ENCODE data around the gene CXADR. TPM values are rescaled to one million over a fixed set of nuclear protein-coding genes. Genes with fewer than 3 reads are reported as not detected.
"Not testable (repeated sequence)": the region's sequence is repeated elsewhere in the genome, so short reads cannot be mapped to it uniquely, and the experiment has no call there.

The CXADR gene
- 10 to 100 TPM; 13.8 to 22.5 (median 19.9) TPM for total RNA-seq
- polyA plus RNA-seq: 7.3 TPM
- long read RNA-seq, donor 1, full-length matches to known transcripts: 103 of 114 reads
- long read RNA-seq, donor 1, partial matches to known transcripts: 6 of 114 reads
- long read RNA-seq, donor 1, other reads (novel, unspliced or antisense): 5 of 114 reads
- long read RNA-seq, donor 2, full-length matches to known transcripts: 25 of 33 reads
- long read RNA-seq, donor 2, partial matches to known transcripts: 6 of 33 reads
- long read RNA-seq, donor 2, other reads (novel, unspliced or antisense): 2 of 33 reads
- long read RNA-seq, donor 3, full-length matches to known transcripts: 132 of 144 reads
- long read RNA-seq, donor 3, partial matches to known transcripts: 7 of 144 reads
- long read RNA-seq, donor 3, other reads (novel, unspliced or antisense): 5 of 144 reads
- long read RNA-seq, donor 4, full-length matches to known transcripts: 36 of 44 reads
- long read RNA-seq, donor 4, partial matches to known transcripts: 5 of 44 reads
- long read RNA-seq, donor 4, other reads (novel, unspliced or antisense): 3 of 44 reads

DNA sequence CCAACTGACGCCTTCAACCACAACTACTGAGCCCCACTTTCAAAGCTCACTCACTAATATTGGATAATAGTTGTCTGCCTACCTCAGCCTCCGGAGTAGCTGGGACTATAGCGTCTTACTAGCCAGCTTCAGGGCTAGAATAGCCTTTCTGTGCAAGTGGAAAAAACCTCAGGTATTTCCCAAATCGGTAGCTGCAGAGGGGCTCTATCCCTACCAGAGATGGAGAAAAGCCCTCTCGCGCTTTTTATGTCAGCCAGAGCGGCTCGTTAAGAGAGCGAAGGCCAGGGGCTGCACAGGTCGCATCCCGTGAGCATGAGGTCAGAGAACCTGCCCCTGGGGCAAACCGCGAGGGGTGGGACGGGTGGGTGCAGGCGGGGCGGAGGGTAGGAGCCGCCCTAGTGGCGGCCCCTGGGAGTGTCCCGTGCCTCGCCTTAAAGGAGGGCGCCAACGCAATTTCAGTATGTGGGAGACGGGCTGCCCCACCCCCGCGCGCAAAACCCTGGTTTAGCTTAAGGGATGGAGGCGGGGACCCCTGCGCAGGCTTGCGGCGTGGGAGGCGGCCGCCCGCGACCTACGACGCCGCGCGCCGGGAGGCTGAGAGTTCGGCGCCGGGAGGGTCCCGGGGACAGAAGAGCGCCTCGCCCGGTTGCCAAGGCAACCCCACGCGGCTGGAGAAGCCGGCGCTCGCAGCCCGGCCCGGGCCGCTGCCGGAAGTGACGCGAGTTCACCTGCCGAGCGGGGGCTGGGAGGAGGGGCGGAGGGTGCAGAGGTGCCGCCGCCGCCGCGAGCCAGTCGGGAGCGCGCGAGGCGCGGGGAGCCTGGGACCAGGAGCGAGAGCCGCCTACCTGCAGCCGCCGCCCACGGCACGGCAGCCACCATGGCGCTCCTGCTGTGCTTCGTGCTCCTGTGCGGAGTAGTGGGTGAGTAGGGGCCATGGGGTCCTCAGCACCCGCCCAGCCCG lies at the start of gene CXADR:
Gene CXADR, plus strand, starts transcription at position 791 of the 961 bp plus-strand sequence. Its CDS starts 87 bp downstream, at position 878.
- Histone ChIP-seq H3K27ac (ENCODE audit: low read length) (peak within 1 kb of the TSS; percentile 89), H3K4me1 (ENCODE audit: control insufficient read depth, insufficient read depth, low read length) (no peaks in the 10 kb centered on the region), H3K27me3 (ENCODE audit: control insufficient read depth, insufficient read depth) (no peaks in the 10 kb centered on the region), H3K4me3 (ENCODE audit: low read length) (peak within 1 kb of the TSS; percentile 93), H3K9me3 (ENCODE audit: control insufficient read depth, low read length) (no peaks in the 10 kb centered on the region)
- WGBS: under 1% methylated on average over 83 of the region's 83 CpGs
- intact Hi-C loops (cut with DNase I): loop anchor here in 1 of 4 donors (5.0 kb wide), 1 partner anchor 125 kb away; no protein-coding TSS in a partner anchor
- ATAC-seq: peak; percentile 92 to 94
- peak; percentile 61 to 88 (median 87) for DNase-seq

DNA sequence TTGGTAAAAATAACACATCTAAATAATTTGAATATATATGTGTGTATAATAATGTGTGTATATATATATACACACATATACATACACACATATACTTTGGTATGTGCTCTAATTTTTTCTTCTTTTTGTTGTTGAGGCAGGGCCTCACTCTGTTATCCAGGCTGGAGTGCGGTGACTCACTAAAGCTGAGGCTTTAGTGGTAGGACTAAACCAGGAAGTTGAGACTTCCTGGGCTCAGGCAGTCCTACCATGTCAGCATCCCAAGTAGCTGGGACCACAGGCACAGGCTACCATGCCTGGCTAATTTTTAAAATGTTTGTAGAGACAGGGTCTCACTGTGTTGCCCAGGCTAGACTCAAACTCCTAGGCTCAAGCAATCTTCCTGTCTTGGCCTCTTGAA lies 46.7 kb upstream of the CXADR start:
- DNase-seq: no peak
- 92% methylated on average over 1 of the region's 1 CpG for WGBS
- Histone ChIP-seq H3K4me3 (ENCODE audit: low read length) (no peak overlapping the region), H3K4me1 (ENCODE audit: control insufficient read depth, insufficient read depth, low read length) (no peaks in the 10 kb centered on the region), H3K27ac (ENCODE audit: low read length) (no peak overlapping the region), H3K27me3 (ENCODE audit: control insufficient read depth, insufficient read depth) (no peaks in the 10 kb centered on the region), H3K9me3 (ENCODE audit: control insufficient read depth, low read length) (no peaks in the 10 kb centered on the region)
- ATAC-seq: no peak
- intact Hi-C loops (cut with DNase I): no loop called here

DNA sequence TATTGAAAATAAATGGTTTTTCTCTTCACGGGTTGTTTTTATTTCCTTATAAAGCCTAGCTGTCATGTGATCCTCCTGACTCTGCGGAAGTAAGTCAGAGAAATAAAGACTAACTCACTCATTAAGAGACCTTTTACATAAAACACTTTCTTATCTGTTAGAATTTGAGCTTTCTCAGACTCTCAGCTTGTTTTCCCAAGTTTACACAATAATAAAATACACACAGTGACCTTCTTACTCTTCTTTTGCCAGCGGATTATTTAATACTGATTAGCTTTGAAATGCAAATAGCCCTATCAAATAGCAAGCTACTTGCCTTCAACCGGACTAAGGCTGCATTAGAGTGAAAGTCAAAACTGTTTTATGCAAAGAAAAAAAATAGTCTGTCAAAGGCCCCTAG lies 45.5 kb upstream of the CXADR start:
- Histone ChIP-seq H3K4me3 (ENCODE audit: low read length) (peak overlapping the region; percentile 43), H3K27ac (ENCODE audit: low read length) (no peak overlapping the region), H3K9me3 (ENCODE audit: control insufficient read depth, low read length) (no peaks in the 10 kb centered on the region), H3K27me3 (ENCODE audit: control insufficient read depth, insufficient read depth) (no peaks in the 10 kb centered on the region), H3K4me1 (ENCODE audit: control insufficient read depth, insufficient read depth, low read length) (no peaks in the 10 kb centered on the region)
- intact Hi-C loops (cut with DNase I): no loop called here
- WGBS: 18% methylated on average over 4 of the region's 4 CpGs
- ATAC-seq (peak in 1 of 2 donors; percentile 52), DNase-seq (no peak)

DNA sequence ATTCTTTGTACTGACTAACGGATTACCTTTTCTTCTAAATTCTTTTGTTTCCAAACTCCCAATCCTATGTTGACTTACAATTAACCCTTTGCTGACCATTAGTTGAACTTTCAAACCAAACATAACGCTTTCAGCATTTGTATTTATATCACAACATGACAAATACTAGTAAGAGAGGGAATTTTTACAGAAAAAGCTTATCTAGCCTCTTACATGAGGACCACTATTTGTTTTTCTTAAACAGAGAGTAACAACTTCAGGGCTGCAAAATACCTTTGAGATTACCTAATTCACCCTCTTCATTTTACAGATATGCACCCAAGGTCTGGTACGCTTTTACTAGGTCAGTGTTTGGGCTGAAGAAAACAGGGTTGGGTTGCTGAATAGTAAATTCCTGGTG lies 45.0 kb upstream of the CXADR start:
- no peak overlapping the region for H3K27ac ChIP-seq (ENCODE audit: low read length)

DNA sequence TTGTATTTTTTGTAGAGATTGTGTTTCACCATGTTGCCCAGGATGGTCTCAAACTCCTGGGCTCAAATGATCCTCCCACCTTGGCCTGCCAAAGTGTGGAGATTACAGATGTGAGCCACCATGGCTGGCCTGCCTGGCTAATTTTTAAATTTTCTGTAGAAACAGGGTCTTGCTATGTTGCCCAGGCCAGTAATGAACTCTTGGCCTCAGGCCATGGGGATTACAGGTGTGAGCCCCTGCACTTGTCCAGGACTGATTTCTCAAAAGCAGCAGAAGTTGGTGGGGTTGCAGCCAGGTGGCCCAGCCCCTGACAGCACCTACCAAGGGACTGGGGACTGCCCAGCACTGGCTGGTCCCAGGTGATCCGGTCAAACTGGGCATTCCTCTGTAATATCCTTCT lies 44.1 kb upstream of the CXADR start:
- no peak for ATAC-seq
- 98% methylated on average over 1 of the region's 1 CpG for WGBS
- DNase-seq: no peak
- Histone ChIP-seq H3K27me3 (ENCODE audit: control insufficient read depth, insufficient read depth) (no peaks in the 10 kb centered on the region), H3K27ac (ENCODE audit: low read length) (no peak overlapping the region), H3K4me1 (ENCODE audit: control insufficient read depth, insufficient read depth, low read length) (no peaks in the 10 kb centered on the region), H3K9me3 (ENCODE audit: control insufficient read depth, low read length) (no peaks in the 10 kb centered on the region), H3K4me3 (ENCODE audit: low read length) (no peak overlapping the region)
- intact Hi-C loops (cut with DNase I): no loop called here

More for the DNA sequence above, 45.0 kb upstream of the CXADR start:
- no peak for ATAC-seq
- Histone ChIP-seq H3K27me3 (ENCODE audit: control insufficient read depth, insufficient read depth) (no peaks in the 10 kb centered on the region), H3K9me3 (ENCODE audit: control insufficient read depth, low read length) (no peaks in the 10 kb centered on the region), H3K4me1 (ENCODE audit: control insufficient read depth, insufficient read depth, low read length) (no peaks in the 10 kb centered on the region), H3K4me3 (ENCODE audit: low read length) (peak overlapping the region; percentile 43)
- 24% methylated on average over 3 of the region's 3 CpGs for WGBS
- DNase-seq: no peak
- intact Hi-C loops (cut with DNase I): no loop called here

DNA sequence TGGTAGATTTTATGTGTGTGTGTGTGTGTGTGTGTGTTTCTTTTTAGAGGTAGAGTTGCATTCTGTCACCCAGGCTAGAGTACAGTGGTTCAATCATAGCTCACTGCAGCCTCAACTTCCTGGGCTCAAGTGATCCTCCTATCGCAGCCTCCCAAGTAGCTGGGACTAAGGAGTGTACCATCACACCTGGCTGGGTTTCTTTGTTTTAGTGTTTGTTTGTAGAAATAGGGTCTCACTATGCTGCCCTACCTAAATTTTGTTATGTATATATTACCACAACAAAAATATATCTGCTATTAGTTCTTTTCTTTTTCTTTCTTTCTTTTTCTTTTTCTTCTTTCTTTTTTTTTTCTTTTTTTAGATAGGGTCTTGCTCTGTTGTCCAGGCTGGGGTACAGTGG lies 43.1 kb upstream of the CXADR start:
- Histone ChIP-seq H3K9me3 (ENCODE audit: control insufficient read depth, low read length) (no peaks in the 10 kb centered on the region), H3K27me3 (ENCODE audit: control insufficient read depth, insufficient read depth) (no peaks in the 10 kb centered on the region), H3K4me3 (ENCODE audit: low read length) (no peak overlapping the region), H3K27ac (ENCODE audit: low read length) (no peak overlapping the region), H3K4me1 (ENCODE audit: control insufficient read depth, insufficient read depth, low read length) (no peaks in the 10 kb centered on the region)
- no peak for DNase-seq
- no peak for ATAC-seq
- intact Hi-C loops (cut with DNase I): no loop called here
- 98% methylated on average over 1 of the region's 1 CpG for WGBS

DNA sequence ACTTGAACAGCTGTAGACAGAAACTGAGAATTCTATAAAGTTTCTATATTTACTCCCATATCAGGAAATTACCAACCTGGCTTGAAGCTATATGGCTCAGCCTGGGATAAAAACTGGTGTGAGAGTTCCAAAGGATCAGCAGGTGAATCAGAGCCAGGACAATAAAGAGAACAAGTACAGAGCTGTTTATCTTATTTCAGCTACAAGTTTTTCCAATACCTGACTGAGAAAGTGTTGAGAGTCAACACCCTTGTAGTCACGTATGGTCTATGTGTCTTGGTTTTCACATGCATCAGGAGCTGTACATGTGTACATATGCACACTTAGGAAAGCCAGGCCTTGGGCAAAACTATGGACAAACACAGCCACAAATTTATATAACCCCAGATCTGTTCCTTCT lies 40.7 kb upstream of the CXADR start:
- ATAC-seq (no peak), DNase-seq (no peak)
- intact Hi-C loops (cut with DNase I): no loop called here
- H3K9me3 ChIP-seq (ENCODE audit: control insufficient read depth, low read length): no peaks in the 10 kb centered on the region
- no peaks in the 10 kb centered on the region for H3K27me3 ChIP-seq (ENCODE audit: control insufficient read depth, insufficient read depth)
- 71% methylated on average over 1 of the region's 1 CpG for WGBS
- no peak overlapping the region for H3K27ac ChIP-seq (ENCODE audit: low read length)
- no peaks in the 10 kb centered on the region for H3K4me1 ChIP-seq (ENCODE audit: control insufficient read depth, insufficient read depth, low read length)
- H3K4me3 ChIP-seq (ENCODE audit: low read length): no peak overlapping the region

DNA sequence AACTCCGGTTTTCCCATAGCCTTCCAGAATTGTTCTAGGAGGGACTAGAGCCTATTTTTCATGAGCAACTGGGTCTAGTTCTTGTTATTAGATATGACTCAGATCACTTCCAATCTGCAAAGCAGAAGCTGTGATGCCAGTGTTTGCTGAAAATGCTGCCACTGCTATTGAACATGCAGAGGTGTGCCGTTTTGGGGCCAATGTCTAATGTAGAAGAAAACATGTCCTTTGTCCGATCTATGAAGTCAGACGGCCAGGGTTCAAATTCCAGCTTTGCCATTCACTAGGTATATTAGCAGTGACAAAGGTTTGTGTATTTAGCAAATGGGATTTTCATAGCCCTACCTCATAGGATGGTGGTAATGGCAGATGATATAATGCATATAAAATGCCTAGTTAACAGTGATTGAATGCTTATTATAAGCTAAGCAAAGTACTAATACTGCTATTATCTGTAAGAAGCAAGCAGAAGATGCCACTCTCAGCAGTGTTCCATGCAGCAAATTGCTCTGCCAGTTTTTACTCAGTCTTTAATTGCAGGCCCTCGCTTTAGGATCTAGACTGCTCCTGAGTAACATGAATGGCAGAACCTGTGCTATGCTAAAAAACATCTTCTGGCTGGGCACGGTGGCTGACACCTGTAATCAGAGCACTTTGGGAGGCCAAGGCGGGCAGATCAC lies 40.1 kb upstream of the CXADR start:
- intact Hi-C loops (cut with DNase I): no loop called here
- Histone ChIP-seq H3K27ac (ENCODE audit: low read length) (no peak overlapping the region), H3K4me1 (ENCODE audit: control insufficient read depth, insufficient read depth, low read length) (no peaks in the 10 kb centered on the region), H3K4me3 (ENCODE audit: low read length) (no peak overlapping the region), H3K9me3 (ENCODE audit: control insufficient read depth, low read length) (no peaks in the 10 kb centered on the region), H3K27me3 (ENCODE audit: control insufficient read depth, insufficient read depth) (no peaks in the 10 kb centered on the region)
- 87% methylated on average over 7 of the region's 7 CpGs for WGBS
- no peak for ATAC-seq
- DNase-seq: no peak

DNA sequence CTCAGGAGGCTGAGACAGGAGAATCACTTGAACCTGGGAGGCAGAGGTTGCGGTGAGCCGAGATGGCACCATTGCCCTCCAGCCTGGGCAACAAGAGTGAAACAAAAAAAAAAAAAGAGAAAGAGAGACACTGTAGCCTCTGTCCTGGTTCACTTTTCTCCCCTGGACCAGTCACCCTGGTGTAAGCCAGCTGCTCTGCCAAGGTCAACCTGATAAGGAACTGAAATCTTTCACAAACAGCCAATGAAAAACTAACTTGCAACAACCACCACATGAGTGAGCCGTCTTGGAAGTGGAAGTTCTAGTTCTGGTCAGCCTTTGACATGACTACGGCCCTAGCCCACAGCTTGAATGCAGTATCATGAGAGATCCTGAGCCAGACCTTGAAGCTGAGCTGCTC lies 36.8 kb upstream of the CXADR start:
- Histone ChIP-seq H3K4me3 (ENCODE audit: low read length) (no peak overlapping the region), H3K4me1 (ENCODE audit: control insufficient read depth, insufficient read depth, low read length) (no peaks in the 10 kb centered on the region), H3K27ac (ENCODE audit: low read length) (no peak overlapping the region), H3K9me3 (ENCODE audit: control insufficient read depth, low read length) (no peaks in the 10 kb centered on the region), H3K27me3 (ENCODE audit: control insufficient read depth, insufficient read depth) (no peaks in the 10 kb centered on the region)
- WGBS: 67% methylated on average over 4 of the region's 4 CpGs
- intact Hi-C loops (cut with DNase I): no loop called here
- ATAC-seq (peak; percentile 21 to 60), DNase-seq (no peak)

DNA sequence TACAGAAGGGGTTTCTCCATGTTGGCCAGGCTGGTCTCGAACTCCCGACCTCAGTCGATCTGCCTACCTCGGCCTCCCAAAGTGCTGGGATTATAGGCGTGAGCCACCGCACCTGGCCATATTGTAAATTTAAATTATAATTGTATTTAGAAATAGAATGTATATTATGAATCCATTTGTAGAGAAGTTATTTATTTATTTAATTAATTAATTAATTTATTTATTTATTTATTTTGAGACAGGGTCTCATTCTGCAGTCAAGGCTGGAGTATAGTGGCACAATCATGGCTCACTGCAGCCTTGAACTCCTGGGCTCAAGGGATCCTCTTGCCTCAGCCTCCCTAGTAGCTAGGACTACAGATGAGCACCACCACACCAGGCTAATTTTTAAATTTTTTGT lies 34.7 kb upstream of the CXADR start:
- DNase-seq; H3K27ac ChIP-seq (ENCODE audit: low read length); H3K4me1 ChIP-seq (ENCODE audit: control insufficient read depth, insufficient read depth, low read length); H3K9me3 ChIP-seq (ENCODE audit: control insufficient read depth, low read length); intact Hi-C loops (cut with DNase I); H3K27me3 ChIP-seq (ENCODE audit: control insufficient read depth, insufficient read depth); H3K4me3 ChIP-seq (ENCODE audit: low read length); ATAC-seq: not testable (repeated sequence)
- whole genome bisulfite sequencing: 98% methylated on average over 6 of the region's 6 CpGs
